Activated CD8-positive, alpha-beta memory T cell treated with anti-CD3 and anti-CD28 coated beads for 1 hour (primary cell): ENCODE results near the gene TFPI2.
"Not testable (repeated sequence)": the region's sequence is repeated elsewhere in the genome, so short reads cannot be mapped to it uniquely, and the experiment has no call there.

Source experiments
- DNase-seq, 2 donors: peaks; one replicate each; pipeline ENCODE4 v3.0.0-alpha.2; 2020; ENCODE audit warnings: low read depth in 1 of 2; ENCODE audit errors: extremely low read depth in 1 of 2

Gene TFPI2, protein sequence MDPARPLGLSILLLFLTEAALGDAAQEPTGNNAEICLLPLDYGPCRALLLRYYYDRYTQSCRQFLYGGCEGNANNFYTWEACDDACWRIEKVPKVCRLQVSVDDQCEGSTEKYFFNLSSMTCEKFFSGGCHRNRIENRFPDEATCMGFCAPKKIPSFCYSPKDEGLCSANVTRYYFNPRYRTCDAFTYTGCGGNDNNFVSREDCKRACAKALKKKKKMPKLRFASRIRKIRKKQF

DNA sequence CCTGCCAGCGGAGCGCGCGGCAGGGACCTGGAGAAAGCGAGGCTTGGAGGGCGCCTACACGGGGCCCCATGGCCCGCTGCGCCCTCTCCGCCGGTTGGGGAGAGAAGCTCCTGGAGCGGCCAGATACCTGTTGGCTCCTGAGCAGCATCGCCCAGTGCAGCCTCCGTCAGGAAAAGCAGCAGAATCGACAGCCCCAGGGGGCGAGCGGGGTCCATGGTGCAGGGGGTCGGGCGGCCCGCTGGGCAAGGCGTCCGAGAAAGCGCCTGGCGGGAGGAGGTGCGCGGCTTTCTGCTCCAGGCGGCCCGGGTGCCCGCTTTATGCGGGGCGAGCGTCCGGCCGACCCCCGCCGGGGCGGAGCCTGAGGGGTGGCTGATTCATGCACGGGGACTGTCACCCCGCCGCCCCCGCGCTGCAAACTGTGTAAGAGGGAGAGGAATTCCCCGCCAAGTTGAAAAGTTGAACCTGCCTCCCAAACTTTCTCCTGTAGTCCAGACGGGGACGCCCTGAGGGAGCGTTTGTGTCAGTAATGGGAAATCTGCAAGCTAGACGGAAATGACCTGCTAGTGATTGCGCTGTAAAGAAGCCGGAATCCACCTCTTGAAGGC, at the start of gene TFPI2:
TFPI2 (minus strand) TSS at position 290 of the 605 bp plus-strand sequence; CDS start at position 215, 75 bp downstream.
- no peak for DNase-seq

DNA sequence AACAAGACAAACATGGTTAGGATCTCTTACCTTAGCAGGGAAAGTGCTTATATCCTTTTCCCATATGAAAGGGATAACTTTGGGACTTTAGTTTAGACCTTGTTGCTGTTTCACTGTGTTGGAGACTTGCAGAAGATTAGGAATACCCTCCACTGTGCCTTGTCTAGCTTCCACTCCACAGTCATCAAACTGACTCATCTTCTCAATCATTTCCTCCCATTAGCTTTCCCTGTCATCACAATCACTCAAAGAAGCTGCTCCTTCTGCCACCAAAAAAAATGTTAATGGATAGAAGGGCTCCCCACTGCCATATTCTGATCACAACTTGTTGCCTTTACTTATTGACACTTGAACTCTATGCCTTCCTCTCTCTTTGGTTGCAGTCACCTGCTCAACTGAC, 47.7 kb upstream of the TFPI2 start:
- DNase-seq, result no peak

DNA sequence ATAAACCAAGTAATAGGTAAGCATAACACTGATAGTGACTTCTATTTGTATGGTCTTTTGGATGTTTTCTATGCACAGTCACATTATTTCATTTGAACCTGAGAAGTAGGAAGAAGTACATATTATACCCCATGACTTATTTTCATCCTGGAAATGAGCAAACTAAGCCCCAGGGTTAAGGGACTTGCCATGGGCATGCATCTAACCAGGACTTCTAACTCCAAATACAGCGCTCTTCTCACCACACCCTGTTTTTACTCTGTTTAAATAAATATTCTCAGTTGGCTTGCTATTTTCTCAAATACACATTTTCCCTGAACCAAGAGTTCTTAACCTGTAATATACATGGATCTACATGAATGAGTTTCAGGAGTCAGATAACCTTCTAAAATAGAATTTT, 47.3 kb upstream of the TFPI2 start:
- no peak for DNase-seq

DNA sequence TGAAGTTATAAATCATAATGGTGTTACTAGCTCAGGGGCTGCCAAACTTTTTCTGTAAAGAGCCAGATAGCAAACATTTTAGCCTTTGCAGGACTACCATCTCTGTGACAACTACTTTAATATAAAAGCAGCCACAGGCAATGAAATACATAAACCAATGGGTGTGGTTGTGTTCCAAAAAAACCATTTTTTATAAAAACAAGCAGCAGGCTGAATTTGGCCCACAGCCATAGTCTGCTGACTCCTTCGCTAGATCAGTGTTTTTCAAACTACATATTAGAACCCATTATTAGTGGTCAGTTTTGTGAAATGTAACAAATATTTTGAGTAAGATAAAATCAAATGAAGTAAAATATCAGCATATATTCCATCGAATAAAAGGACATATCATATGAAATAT, 44.5 kb upstream of the TFPI2 start:
- no peak for DNase-seq

DNA sequence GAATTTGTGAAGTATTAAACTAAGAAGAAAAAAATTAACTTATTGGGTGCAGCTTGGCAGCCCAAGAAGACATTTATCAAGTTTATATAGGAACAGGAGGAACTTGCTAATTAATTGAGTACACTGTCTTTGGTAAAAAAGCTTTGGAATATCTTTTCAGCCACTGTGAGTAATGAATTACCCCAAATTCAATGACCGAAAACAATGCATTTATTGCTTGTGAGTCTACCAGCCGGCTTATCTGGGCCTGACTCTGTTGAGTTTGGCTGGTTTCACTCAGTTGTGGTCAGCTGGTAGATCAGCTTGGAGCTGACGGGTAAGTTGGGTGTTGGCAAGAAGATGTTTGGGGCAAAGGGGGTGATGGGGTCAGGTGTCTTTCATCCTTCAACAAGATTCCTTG, 42.6 kb upstream of the TFPI2 start:
- DNase-seq, result no peak

DNA sequence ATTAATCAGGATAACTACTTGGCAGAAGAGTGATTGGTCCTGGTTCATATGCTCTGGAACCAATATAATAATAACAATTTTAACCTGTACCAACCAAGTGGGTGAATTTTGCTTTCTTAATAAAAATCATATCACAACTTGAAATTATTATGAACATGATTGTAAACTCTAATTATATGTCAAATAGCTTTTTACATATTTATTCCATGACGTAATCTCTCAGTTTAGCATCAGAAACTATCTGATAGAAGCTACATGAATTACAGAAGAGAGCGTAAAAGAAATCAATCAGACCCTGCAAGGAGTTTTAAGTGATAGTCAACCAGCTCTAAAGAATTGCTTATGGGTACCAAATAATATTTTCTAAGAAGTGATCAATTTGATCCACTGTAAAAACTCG, 41.1 kb upstream of the TFPI2 start:
- no peak for DNase-seq

DNA sequence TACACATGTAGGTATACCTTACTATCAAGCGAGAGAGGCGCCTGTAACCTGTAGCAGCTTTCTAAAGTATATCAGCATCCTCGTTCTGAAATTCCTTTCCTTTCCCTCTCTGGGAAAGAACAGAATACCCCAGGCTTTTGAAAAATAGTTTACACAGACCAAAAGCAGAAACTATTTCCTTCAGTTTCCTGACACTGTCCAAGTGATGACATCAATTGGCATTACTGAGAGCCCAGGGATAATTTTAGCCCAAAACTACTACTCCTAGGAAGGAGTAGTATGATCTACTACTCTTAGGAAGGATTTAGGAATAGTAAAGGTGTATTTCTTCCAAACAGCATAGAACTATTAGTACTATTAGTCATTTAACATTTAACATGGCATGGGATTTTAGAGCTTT, 37.0 kb upstream of the TFPI2 start:
- DNase-seq, result no peak

DNA sequence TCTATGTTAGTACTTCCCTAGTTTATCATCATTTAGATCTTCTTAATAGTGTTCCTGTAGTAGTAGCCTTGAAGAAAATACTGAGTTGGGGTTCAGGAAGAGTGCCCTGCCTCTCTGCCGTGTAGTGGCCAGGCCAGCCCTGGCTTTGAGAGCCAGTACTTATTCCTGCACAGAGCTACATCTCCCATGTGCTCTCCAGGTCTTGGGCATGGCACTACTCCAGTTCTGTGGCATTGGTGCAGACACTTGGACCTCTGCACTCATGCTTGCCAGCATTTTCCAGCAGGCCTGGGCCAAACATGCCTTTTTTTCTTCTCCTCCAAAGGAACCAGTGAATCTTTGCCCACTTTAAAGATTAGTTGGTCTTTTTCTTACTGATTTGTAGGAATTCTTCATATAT, 36.2 kb upstream of the TFPI2 start:
- no peak for DNase-seq

DNA sequence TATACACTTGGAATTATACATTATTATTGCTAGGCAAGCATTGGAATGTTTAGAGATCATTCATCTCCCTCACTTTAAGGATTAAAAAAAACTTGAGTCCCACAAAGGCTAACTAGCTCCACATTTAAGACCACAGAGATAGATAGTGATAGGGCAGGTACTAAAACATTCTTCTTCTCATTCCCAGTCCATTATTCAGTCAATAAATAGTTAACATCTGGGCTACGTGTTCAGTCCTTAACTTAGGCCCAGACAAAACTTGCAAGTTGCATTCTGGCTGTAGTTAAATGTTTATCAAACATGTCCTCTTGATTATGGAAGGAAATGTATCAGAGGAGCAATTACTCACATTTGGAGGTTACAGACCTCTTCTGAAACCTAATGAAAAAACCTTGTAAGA, 33.4 kb upstream of the TFPI2 start:
- DNase-seq, result no peak

DNA sequence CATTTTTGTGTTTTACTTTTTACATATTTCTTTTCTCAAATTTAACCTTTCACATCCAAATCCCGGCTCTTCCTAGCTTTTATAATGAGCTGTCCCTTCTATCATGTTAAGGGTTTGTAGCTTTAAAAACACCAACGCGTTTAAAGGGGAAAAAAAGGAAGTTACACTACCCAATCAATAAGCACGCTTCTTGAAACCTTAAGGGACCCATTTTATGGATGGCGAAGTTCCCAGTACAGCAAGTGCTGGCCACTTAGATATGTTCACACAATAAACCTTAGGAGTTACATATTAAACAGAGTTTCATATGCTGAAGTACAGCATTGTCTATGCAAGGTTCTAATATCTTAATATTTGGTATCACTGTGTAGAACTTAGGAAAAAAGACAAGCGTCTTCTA, 32.7 kb upstream of the TFPI2 start:
- DNase-seq, result no peak

DNA sequence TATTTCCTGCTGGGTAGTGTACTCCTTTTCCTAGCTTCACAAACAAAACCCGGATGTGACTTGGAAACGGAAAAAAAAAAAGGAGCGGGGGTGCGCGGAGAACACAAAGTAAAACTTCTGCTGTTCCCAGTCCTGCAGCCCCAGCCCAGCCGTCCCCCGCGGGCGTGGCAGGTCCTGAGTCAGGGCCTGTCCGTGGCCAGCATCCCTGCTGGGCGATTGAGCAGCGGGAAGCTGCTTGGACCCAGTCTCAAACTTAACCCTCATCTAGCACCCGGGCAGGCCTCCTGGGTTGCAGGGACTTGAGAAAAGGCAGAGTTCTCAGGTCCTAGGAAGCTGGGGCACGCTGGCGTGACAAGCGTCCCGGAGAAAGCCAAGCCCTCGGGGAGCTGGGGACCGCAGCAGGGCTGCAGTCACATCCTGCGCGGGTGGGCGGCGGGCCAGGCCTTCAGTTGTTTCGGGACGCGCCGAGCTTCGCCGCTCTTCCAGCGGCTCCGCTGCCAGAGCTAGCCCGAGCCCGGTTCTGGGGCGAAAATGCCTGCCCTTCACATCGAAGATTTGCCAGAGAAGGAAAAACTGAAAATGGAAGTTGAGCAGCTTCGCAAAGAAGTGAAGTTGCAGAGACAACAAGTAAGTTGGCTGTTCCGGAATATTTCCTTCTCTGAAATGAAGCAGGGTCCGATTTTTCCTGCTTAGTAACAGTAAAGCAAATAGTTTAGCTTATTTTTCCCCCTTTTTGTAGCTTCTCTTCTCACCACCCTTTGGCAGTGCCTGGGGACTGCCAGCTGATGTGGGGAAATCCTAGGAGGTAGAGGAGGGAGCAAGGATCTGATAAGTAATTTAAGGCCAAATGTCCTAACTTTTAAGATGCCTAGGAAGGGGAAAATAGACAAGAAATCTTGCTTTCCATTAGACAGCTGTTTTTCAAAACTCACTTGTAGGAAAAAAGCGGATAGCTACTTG, 31.3 kb upstream of the TFPI2 start, which contains the start of gene GNG11:
GNG11 (plus strand) TSS at position 129 of the 960 bp plus-strand sequence; CDS start at position 532, 403 bp downstream.
- no peak for DNase-seq

DNA sequence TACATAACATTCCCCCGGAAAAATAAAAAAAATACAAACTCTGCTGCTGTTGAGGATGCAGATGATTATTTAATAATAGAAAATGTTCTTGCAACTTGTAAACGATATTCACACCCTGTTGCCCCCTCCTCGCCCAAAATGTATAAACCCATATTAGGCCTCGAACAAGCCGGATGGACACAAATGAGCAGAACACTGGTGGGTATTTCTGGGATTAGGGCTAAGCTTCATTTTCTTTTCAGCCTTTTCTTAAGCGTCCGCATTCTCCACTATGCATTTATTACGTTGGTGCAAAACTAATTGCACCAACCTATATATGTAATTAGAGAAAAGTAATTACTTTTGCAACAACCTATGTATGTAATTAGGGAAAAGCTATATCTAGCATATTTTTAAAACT, 30.6 kb upstream of the TFPI2 start:
- no peak for DNase-seq

DNA sequence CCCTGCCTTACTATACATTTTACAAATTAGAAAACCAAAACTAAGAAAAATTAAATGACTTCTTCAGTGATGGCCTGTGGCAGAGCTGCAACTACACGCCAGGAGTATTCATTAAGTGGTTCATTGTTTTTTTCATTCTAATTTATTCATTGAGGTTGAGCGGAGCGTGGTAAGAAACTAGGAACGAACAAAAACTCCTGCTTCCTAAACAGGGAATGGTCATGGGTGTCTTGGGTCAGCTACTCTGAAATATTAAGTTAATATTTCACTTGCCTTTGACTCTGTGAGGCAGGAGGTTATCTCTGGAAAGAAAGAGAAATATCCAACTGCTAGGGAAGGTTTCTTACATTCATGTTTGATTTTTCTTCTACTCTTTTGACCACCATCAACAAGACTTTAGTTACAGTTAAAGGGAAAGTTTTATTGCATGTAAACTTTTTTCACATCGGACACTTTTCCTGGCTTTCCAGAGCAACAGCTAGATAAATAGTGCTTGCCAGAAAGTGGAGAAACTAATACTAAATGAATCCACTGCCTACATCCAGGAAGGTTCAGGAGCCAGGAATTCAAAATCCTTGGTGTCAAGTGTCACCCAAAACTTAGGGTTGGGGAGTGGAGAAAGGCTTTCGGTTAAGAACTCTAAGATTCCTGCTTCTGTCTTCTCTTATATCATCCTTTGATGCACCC, 30.1 kb upstream of the TFPI2 start:
- no peak for DNase-seq

DNA sequence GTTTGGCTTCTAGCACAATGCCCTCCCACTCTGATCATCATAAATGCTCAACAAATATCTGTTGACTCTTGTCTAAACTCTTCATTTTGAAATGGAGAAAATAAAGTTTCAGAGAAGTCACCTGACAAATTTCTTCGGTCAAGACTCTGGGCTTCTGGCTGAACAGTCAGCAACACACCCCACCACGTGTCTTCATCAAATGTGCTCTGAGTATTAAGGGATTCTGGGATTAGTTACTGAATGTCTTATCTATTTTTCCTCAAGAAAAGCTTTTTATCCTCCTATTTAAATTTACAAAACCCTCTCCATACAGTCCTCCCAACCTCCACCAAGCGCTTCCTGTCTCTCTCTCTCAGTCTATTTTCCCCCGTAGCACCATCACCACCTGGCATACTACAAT, 25.8 kb upstream of the TFPI2 start:
- not testable (repeated sequence) for DNase-seq

DNA sequence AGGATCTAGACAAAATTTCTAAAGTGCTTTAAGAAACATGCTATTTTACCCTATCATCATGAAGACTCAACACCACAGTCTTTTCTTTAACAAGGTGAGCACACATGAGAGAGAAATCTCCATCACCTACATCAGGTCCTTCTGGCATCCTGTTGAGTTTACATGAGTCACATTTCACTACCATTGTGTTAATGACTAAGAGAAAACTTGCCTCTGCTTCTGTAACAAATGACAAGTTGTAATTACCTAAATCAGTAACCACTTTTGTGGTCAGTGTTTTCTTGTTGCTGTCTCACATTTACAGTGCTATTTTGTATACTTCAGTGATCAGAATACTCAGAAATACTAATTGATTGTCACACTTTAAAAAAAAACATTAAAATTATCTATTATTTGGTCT, 25.3 kb upstream of the TFPI2 start:
- not testable (repeated sequence) for DNase-seq

DNA sequence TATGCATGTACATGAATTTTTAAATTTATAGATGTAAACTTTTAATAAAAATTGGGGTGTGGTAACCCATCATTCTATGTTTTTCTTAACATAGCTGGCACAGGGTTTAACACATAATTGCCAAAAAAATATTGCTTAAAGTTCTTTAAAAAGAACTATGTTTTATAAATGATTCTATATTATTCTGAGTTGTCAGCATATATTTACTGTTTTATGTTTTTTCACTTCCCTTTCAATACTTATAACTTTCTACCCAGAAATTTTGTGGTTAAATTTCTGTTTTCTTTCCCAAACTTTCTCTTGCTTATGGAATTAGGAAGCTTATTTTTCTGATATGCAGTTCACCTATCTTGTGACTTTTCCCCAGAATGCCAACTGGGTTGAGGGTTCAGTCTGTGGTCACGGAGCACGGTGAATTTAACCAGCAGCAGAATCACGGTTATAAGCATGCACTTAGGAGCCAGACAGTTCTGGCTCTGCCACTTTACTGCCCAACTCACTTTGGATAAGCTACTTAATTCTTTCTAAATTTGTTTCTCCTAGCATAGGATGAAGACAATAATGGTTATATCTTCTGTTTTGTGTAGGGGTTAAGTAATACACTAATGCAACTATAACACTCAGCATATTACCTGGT, 24.8 kb upstream of the TFPI2 start:
- not testable (repeated sequence) for DNase-seq

DNA sequence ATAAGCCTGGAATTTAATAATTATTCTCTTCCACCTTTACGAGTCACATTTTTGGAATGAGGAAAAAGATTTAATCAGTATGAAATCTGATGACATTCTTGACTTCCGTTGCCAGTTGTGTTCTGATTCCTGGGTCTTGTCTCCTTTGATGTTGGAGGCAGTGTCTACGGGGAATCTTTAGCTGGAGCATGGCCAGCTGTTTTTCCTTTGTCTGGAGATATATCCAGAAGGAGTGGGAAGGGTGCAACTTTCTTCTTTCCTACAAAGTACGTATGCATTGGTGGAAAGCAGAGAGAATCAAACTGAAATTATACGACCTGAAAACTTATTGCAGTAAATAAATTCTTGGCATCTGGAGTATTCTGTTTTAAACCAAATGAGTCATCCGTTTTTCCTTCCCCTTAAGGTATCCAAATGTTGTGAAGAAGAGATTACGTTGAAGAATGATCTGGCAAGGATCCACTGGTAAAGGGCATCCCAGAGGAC, 24.1 kb upstream of the TFPI2 start:
- no peak for DNase-seq

DNA sequence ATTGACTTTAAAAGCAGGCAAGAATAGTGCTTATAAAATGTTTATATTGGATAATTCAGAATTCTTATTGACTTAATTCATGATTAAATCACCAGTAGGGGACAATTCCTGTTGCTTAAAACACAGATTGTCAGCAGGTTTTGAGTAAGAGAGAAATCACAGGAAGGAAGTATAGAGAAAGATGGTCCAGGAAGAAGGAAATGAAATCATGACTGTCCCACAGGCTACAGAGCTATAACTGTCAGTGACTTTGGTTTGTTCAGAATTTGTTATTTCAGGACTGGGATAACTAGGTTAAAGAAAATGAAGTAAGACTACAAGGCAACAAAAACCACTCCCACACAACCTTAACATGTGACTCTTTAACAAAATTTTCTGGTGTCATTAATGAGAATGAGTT, 22.6 kb upstream of the TFPI2 start:
- DNase-seq, result no peak

DNA sequence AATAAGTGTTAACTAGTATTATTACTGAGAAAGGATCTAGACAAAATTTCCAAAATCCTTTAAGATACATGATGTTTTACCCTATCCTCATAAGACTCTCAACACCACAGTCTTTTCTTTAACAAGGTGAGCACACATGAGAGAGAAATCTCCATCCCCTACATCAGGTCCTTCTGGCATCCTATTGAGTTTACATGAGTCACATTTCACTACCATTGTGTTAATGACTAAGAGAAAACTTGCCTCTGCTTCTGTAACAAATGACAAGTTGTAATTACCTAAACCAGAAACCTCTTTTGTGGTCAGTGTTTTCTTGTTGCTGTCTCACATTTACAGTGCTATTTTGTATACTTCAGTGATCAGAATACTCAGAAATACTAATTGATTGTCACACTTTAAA, 21.1 kb upstream of the TFPI2 start:
- DNase-seq, result not testable (repeated sequence)

DNA sequence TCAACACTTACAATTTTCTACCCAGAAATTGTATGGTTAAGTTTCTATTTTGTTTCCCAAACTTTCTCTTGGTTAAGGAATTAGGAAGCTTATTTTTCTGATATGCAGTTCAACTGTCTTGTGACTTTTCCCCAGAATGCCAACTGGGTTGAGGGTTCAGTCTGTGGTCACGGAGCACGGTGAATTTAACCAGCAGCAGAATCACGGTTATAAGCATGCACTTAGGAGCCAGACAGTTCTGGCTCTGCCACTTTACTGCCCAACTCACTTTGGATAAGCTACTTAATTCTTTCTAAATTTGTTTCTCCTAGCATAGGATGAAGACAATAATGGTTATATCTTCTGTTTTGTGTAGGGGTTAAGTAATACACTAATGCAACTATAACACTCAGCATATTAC, 20.7 kb upstream of the TFPI2 start:
- DNase-seq, result not testable (repeated sequence)
